NCI-H2171 treated with DMSO at 0.1 percent for 48 hours (cell line): ENCODE data around the gene TUBA8.
"Not testable (repeated sequence)": the region's sequence is repeated elsewhere in the genome, so short reads cannot be mapped to it uniquely, and the experiment has no call there.

ENCODE experiments used
- DNase-seq: peaks from one replicate; lab custom pipeline; 2025; lab: John Stamatoyannopoulos, UW

TUBA8 gene

GRCh38 chr22:18106550-18107341 lies 3.9 kb upstream of the TUBA8 start:
- DNase-seq: peak; percentile 33

GRCh38 chr22:18108187-18108586 lies 2.4 kb upstream of the TUBA8 start:
- no peak for DNase-seq

GRCh38 chr22:18109410-18110193 lies 1.0 kb upstream of the TUBA8 start:
- DNase-seq: peak; percentile 23

GRCh38 chr22:18110954-18111758 lies 547 bp downstream of the TUBA8 start:
- no peak for DNase-seq

- DNase-seq: no peak
These were observed 1.2 kb downstream of the TUBA8 start for GRCh38 chr22:18111759-18112330.

- no peak for DNase-seq
These were observed 1.8 kb downstream of the TUBA8 start for GRCh38 chr22:18112440-18112839.

GRCh38 chr22:18113680-18114394 lies 3.2 kb downstream of the TUBA8 start:
- DNase-seq: no peak

GRCh38 chr22:18114495-18114894 lies 3.9 kb downstream of the TUBA8 start:
- DNase-seq: no peak

- DNase-seq: no peak
These were observed 4.5 kb downstream of the TUBA8 start for GRCh38 chr22:18114976-18115652.

- no peak for DNase-seq
These were observed 5.3 kb downstream of the TUBA8 start for GRCh38 chr22:18115906-18116371.

GRCh38 chr22:18116634-18117033 lies 6.0 kb downstream of the TUBA8 start:
- DNase-seq: no peak

- DNase-seq: no peak
These were observed 7.8 kb downstream of the TUBA8 start for GRCh38 chr22:18118345-18118915.

GRCh38 chr22:18119409-18120110 lies 9.0 kb downstream of the TUBA8 start:
- DNase-seq: no peak

GRCh38 chr22:18120857-18121256 lies 10.2 kb downstream of the TUBA8 start:
- DNase-seq: no peak

GRCh38 chr22:18121506-18121905 lies 10.9 kb downstream of the TUBA8 start:
- no peak for DNase-seq

GRCh38 chr22:18121954-18122554 lies 11.4 kb downstream of the TUBA8 start:
- no peak for DNase-seq

- not testable (repeated sequence) for DNase-seq
These were observed 12.9 kb downstream of the TUBA8 start for GRCh38 chr22:18123476-18124025.

- no peak for DNase-seq
These were observed 16.0 kb downstream of the TUBA8 start for GRCh38 chr22:18126606-18127005.

GRCh38 chr22:18130018-18130417 lies 19.4 kb downstream of the TUBA8 start:
- no peak for DNase-seq
